IPS DF 6.9 (cell line): ENCODE results near the gene REV3L.

ENCODE experiments used
- DNase-seq: peaks from one replicate; pipeline ENCODE4 v3.0.0-alpha.2; 2013; ENCODE audit warnings: low read depth, low spot score
- H3K27ac ChIP-seq: one replicate; pipeline ENCODE4 v1.5.1; 2013; ENCODE audit warnings: low read length, control low read depth
- H3K27me3 ChIP-seq: 2 replicates; pipeline ENCODE4 v1.6.1; 2013; ENCODE audit warnings: mild to moderate bottlenecking, low read length; ENCODE audit not compliant: control insufficient read depth, insufficient read depth
- H3K36me3 ChIP-seq: 2 replicates; pipeline ENCODE4 v1.6.1; 2013; ENCODE audit warnings: low read length; ENCODE audit not compliant: control insufficient read depth, insufficient read depth
- H3K4me1 ChIP-seq: 2 replicates; pipeline ENCODE4 v1.6.1; 2013; ENCODE audit warnings: low read length; ENCODE audit not compliant: control insufficient read depth, insufficient read depth
- H3K4me3 ChIP-seq: 2 replicates; pipeline ENCODE4 v1.5.1; 2013; ENCODE audit warnings: mild to moderate bottlenecking, low read length
- H3K9me3 ChIP-seq: 2 replicates; pipeline ENCODE4 v1.6.1; 2013; ENCODE audit warnings: low read length, inconsistent platforms; ENCODE audit not compliant: control insufficient read depth, insufficient read depth
- WGBS: extraction: QIAGEN DNeasy Blood & Tissue Kit; methylation state at CpG from one replicate; pipeline ENCODE4 v1.1.7; 2013; ENCODE audit warnings: mixed read lengths, missing lambda C conversion rate; ENCODE audit not compliant: insufficient read length, insufficient coverage; 5-methylcytosine and 5-hydroxymethylcytosine counted together

Gene REV3L

DNA sequence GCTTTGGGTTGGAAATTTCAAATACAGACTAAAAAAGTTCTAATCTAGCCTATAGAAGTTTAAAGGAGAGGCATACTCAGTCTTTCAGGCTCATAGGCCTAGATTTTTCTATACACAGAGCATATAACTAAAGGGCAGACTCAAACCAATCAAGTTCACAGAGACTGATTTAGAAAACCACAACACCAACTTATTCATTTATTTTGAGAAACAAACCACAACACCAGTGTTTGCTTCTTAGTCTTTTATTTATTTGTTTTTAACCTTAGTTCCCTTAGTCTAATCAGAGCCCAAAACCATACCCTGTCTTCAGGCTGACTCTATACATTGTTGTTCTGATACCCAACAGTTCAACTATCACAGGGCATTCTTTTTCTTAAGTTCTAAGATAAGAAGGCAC is 103.7 kb downstream of the REV3L start:
- no peak for DNase-seq
- Histone ChIP-seq H3K27me3 (no peaks in the 10 kb centered on the region), H3K27ac (no peak overlapping the region), H3K36me3 (no peaks in the 10 kb centered on the region), H3K4me3 (no peak overlapping the region), H3K9me3 (no peaks in the 10 kb centered on the region), H3K4me1 (no peaks in the 10 kb centered on the region)

DNA sequence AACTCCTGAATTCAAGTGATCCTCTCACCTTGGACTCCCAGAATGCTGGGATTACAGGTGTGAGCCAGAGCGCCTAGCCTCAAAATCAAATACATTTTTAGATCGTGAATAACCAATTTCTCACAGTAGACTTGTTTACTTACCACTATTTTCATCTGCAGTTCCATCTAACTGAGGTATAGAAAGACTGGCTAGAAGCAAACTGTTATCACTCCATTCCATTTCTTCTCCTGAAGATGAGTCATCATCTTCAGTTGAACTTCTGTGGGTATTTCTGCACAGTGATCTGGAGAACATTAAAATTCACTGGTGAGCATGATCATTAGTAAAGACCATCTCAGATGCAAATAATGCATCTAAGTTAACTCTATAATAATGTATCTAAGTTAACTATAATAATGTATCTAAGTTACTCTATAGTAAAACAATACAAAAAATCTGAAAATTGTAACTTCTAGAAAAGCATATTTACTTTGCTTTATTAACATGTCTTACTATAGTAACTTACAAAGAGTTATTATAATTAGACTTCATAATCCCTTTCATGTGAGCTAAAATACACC is 105.4 kb downstream of the REV3L start:
- H3K4me1 ChIP-seq: no peaks in the 10 kb centered on the region
- no peaks in the 10 kb centered on the region for H3K9me3 ChIP-seq
- no peak overlapping the region for H3K27ac ChIP-seq
- no peaks in the 10 kb centered on the region for H3K36me3 ChIP-seq
- DNase-seq: no peak
- H3K4me3 ChIP-seq: no peak overlapping the region
- WGBS: no CpG with 5 or more reads among the region's 2 CpGs
- no peaks in the 10 kb centered on the region for H3K27me3 ChIP-seq

- H3K9me3 ChIP-seq: no peaks in the 10 kb centered on the region
- DNase-seq: no peak
- no peak overlapping the region for H3K4me3 ChIP-seq
- no peaks in the 10 kb centered on the region for H3K36me3 ChIP-seq
- WGBS: no CpG with 5 or more reads among the region's 9 CpGs
- H3K27ac ChIP-seq: no peak overlapping the region
- H3K27me3 ChIP-seq: no peaks in the 10 kb centered on the region
- H3K4me1 ChIP-seq: no peaks in the 10 kb centered on the region
Observed at GRCh38 chr6:111367393-111368088, 115.5 kb downstream of the REV3L start.

DNA sequence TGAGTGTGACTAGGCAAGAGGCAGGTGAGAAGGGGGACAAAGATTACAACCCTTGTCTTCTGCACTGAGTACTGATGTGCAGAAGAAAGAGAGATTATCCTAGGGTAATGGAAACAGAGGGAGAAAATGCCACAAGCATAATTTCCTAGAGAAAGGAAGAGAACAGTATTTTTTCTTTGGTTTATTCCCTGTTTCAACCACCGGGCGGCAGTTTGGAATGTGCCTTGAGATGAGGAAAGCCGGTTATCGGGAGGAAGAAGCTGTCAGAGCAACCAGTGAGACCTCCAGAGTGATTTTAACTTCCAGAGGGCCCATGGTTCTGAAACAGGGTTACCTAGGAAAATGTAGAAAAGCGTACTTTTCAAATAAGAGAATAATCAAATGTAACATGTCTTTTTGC is 121.4 kb downstream of the REV3L start:
- no peaks in the 10 kb centered on the region for H3K27me3 ChIP-seq
- H3K36me3 ChIP-seq: no peaks in the 10 kb centered on the region
- peak; percentile 18 for DNase-seq
- no peaks in the 10 kb centered on the region for H3K9me3 ChIP-seq
- no peak overlapping the region for H3K27ac ChIP-seq
- no CpG with 5 or more reads among the region's 5 CpGs for WGBS
- H3K4me1 ChIP-seq: no peaks in the 10 kb centered on the region
- no peak overlapping the region for H3K4me3 ChIP-seq

DNA sequence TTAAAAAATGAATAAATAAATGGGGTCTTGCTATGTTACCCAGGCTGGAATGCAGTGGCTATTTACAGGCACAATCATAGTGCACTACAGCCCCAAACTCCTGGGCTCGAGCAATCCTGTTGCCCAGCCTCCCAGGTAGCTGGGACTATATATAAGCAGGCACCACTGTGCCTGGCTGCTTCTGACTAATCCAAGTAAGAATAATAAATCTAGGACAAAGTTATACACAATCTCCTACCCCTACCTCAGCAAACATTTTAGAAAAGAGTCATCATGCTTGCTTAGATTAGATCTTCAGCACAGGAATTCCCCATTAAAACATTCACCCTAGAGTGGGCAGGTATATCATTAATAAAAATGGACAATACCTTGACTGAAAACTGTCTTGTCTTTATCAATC is 124.6 kb downstream of the REV3L start:
- no peaks in the 10 kb centered on the region for H3K27me3 ChIP-seq
- WGBS: no CpG with 5 or more reads among the region's 1 CpG
- no peak overlapping the region for H3K4me3 ChIP-seq
- no peak overlapping the region for H3K27ac ChIP-seq
- DNase-seq: no peak
- no peaks in the 10 kb centered on the region for H3K4me1 ChIP-seq
- H3K9me3 ChIP-seq: no peaks in the 10 kb centered on the region
- H3K36me3 ChIP-seq: no peaks in the 10 kb centered on the region

- Histone ChIP-seq H3K4me3 (no peak overlapping the region), H3K27me3 (no peaks in the 10 kb centered on the region), H3K9me3 (no peaks in the 10 kb centered on the region), H3K4me1 (no peaks in the 10 kb centered on the region), H3K27ac (no peak overlapping the region), H3K36me3 (no peaks in the 10 kb centered on the region)
- no peak for DNase-seq
Observed at GRCh38 chr6:111357705-111358104, 125.3 kb downstream of the REV3L start.

DNA sequence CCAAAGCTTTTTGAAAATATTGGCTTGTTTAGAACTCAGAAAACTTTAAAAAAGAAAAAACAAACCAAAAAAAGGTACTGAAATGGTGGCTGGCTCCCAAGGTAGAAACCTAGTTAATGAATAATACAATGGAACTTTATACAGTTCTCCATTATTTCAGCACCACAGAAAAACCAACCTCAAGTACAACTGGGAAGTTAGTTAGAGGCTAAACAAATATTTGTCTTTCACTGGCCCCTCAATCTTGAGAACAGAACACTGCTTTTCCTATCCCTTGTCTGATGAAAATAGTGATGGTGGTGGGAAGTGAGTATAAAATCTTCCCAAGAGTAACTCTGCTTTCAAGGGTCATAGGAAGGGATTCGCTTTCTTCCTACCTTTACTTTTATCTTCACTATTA is 126.5 kb downstream of the REV3L start:
- H3K4me1 ChIP-seq: no peaks in the 10 kb centered on the region
- no peak for DNase-seq
- H3K9me3 ChIP-seq: no peaks in the 10 kb centered on the region
- no peaks in the 10 kb centered on the region for H3K27me3 ChIP-seq
- H3K4me3 ChIP-seq: no peak overlapping the region
- H3K27ac ChIP-seq: no peak overlapping the region
- no peaks in the 10 kb centered on the region for H3K36me3 ChIP-seq
- WGBS: no CpG with 5 or more reads among the region's 1 CpG

- Histone ChIP-seq H3K36me3 (no peaks in the 10 kb centered on the region), H3K9me3 (no peaks in the 10 kb centered on the region), H3K27me3 (no peaks in the 10 kb centered on the region), H3K4me1 (no peaks in the 10 kb centered on the region), H3K27ac (no peak overlapping the region), H3K4me3 (no peak overlapping the region)
- DNase-seq: no peak
- WGBS: no CpG with 5 or more reads among the region's 3 CpGs
Observed at GRCh38 chr6:111354758-111355555, 128.1 kb downstream of the REV3L start.

GRCh38 chr6:111353912-111354462 is 129.0 kb downstream of the REV3L start:
- H3K9me3 ChIP-seq: no peaks in the 10 kb centered on the region
- H3K36me3 ChIP-seq: no peaks in the 10 kb centered on the region
- no peak overlapping the region for H3K27ac ChIP-seq
- no peak for DNase-seq
- WGBS: no CpG with 5 or more reads among the region's 5 CpGs
- H3K4me1 ChIP-seq: no peaks in the 10 kb centered on the region
- no peak overlapping the region for H3K4me3 ChIP-seq
- no peaks in the 10 kb centered on the region for H3K27me3 ChIP-seq

GRCh38 chr6:111347589-111347988 is 135.4 kb downstream of the REV3L start:
- no peaks in the 10 kb centered on the region for H3K36me3 ChIP-seq

More at GRCh38 chr6:111347589-111347988, 135.4 kb downstream of the REV3L start:
- H3K9me3 ChIP-seq: no peaks in the 10 kb centered on the region
- no CpG with 5 or more reads among the region's 3 CpGs for WGBS
- no peak overlapping the region for H3K27ac ChIP-seq
- H3K27me3 ChIP-seq: no peaks in the 10 kb centered on the region
- DNase-seq: no peak
- no peak overlapping the region for H3K4me3 ChIP-seq
- H3K4me1 ChIP-seq: no peaks in the 10 kb centered on the region
